ENCODE data around the gene RARRES2.

- TF ChIP-seq, protein P1, sequence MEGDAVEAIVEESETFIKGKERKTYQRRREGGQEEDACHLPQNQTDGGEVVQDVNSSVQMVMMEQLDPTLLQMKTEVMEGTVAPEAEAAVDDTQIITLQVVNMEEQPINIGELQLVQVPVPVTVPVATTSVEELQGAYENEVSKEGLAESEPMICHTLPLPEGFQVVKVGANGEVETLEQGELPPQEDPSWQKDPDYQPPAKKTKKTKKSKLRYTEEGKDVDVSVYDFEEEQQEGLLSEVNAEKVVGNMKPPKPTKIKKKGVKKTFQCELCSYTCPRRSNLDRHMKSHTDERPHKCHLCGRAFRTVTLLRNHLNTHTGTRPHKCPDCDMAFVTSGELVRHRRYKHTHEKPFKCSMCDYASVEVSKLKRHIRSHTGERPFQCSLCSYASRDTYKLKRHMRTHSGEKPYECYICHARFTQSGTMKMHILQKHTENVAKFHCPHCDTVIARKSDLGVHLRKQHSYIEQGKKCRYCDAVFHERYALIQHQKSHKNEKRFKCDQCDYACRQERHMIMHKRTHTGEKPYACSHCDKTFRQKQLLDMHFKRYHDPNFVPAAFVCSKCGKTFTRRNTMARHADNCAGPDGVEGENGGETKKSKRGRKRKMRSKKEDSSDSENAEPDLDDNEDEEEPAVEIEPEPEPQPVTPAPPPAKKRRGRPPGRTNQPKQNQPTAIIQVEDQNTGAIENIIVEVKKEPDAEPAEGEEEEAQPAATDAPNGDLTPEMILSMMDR (IDR thresholded peaks at IDR 0.05): no peak
- no peak for TF ChIP-seq POLR2A (IDR thresholded peaks at IDR 0.05)
Observed at GRCh38 chr7:150307904-150308303, 33.5 kb downstream of the RARRES2 start.
